Left ventricle myocardium inferior (tissue), 1 donor: ENCODE measurements around the gene FLII. TPM values are rescaled to one million over a fixed set of nuclear protein-coding genes. Genes with fewer than 3 reads are reported as not detected.
A peak's percentile ranks its signal among the peaks of the same experiment; 100 is the strongest.

Source experiments
- DNase-seq: peaks from one replicate; pipeline ENCODE4 v3.0.0-alpha.2; 2020
- H3K27ac ChIP-seq: fragments of 200-600 bp; replicated peaks from 2 replicates; pipeline ENCODE4 v1.8.0; 2021
- H3K27me3 ChIP-seq: fragments of 200-600 bp; 2 replicates; pipeline ENCODE4 v1.8.0; 2021; ENCODE audit warnings: low read depth
- H3K36me3 ChIP-seq: fragments of 200-600 bp; 2 replicates; pipeline ENCODE4 v1.8.0; 2021
- H3K4me1 ChIP-seq: fragments of 200-600 bp; 2 replicates; pipeline ENCODE4 v1.8.0; 2021
- H3K4me3 ChIP-seq: fragments of 200-600 bp; 2 replicates; pipeline ENCODE4 v1.8.0; 2021; ENCODE audit warnings: mild to moderate bottlenecking, moderate library complexity
- H3K9me3 ChIP-seq: fragments of 200-600 bp; replicated peaks from 2 replicates; pipeline ENCODE4 v1.8.0; 2021
- CTCF ChIP-seq: fragments of 200-600 bp; IDR thresholded peaks from 2 replicates; pipeline ENCODE4 v1.8.0; 2021; ENCODE audit warnings: antibody characterized with exemption, mild to moderate bottlenecking, borderline replicate concordance
- intact Hi-C: fragments of 100-400 bp; cut with micrococcal nuclease; formaldehyde crosslinking; loops from one replicate; pipeline ENCODE4 v1.11.0; 2022
- total RNA-seq: library from RNA; stranded (reverse); fragmentation: NEBNext Ultra II Directional; extraction: Animal tissue kit (Norgen Biotek cat#: 25700); gene quantifications from one replicate; pipeline ENCODE4 v1.2.1, GENCODE V29; 2021
- donor health status: DM: no; HTN: yes; CAD: no; lungs with severe emphysema.

FLII gene
- total RNA-seq, 1 donor from 2014 or later, result 257 TPM

- peak; percentile 81 for DNase-seq
- H3K9me3 ChIP-seq, result no peaks in the 10 kb centered on the region
- no peak for TF ChIP-seq CTCF
- intact Hi-C loops, result no loop called here
- H3K4me1 ChIP-seq, result peaks cover 74% of the 10 kb centered on the region
- peaks cover 38% of the 10 kb centered on the region for H3K36me3 ChIP-seq
- H3K27me3 ChIP-seq, result no peaks in the 10 kb centered on the region
- H3K4me3 ChIP-seq, result peak overlapping the region; percentile 99
- H3K27ac ChIP-seq, result peak overlapping the region; percentile 100
Observed at GRCh38 chr17:18257982-18258355, 569 bp downstream of the FLII start.

- Histone ChIP-seq H3K36me3 (peaks cover 41% of the 10 kb centered on the region), H3K9me3 (no peaks in the 10 kb centered on the region), H3K27me3 (no peaks in the 10 kb centered on the region), H3K4me1 (peaks cover 69% of the 10 kb centered on the region), H3K27ac (peak overlapping the region; percentile 100), H3K4me3 (peak overlapping the region; percentile 99)
- peak; percentile 72 for DNase-seq
- intact Hi-C loops, result no loop called here
- no peak for TF ChIP-seq CTCF
Observed at GRCh38 chr17:18257268-18257981, 1.1 kb downstream of the FLII start.

- no peak for TF ChIP-seq CTCF
- intact Hi-C loops, result no loop called here
- H3K27ac ChIP-seq, result peak overlapping the region; percentile 100
- H3K27me3 ChIP-seq, result no peaks in the 10 kb centered on the region
- H3K4me1 ChIP-seq, result peaks cover 62% of the 10 kb centered on the region
- H3K36me3 ChIP-seq, result peaks cover 48% of the 10 kb centered on the region
- H3K4me3 ChIP-seq, result peak overlapping the region; percentile 99
- no peaks in the 10 kb centered on the region for H3K9me3 ChIP-seq
- DNase-seq, result no peak
Observed at GRCh38 chr17:18256776-18257175, 1.8 kb downstream of the FLII start.

- intact Hi-C loops, result no loop called here
- DNase-seq, result no peak
- H3K27ac ChIP-seq, result peak overlapping the region; percentile 100
- H3K4me3 ChIP-seq, result peak overlapping the region; percentile 99
- no peak for TF ChIP-seq CTCF
- peaks cover 58% of the 10 kb centered on the region for H3K4me1 ChIP-seq
- no peaks in the 10 kb centered on the region for H3K27me3 ChIP-seq
- no peaks in the 10 kb centered on the region for H3K9me3 ChIP-seq
- H3K36me3 ChIP-seq, result peaks cover 52% of the 10 kb centered on the region
Observed at GRCh38 chr17:18256351-18256750, 2.2 kb downstream of the FLII start.

GRCh38 chr17:18254888-18255649, 3.5 kb downstream of the FLII start:
- H3K9me3 ChIP-seq, result no peaks in the 10 kb centered on the region
- H3K4me3 ChIP-seq, result no peak overlapping the region
- intact Hi-C loops, result no loop called here
- no peaks in the 10 kb centered on the region for H3K27me3 ChIP-seq
- H3K4me1 ChIP-seq, result peaks cover 47% of the 10 kb centered on the region
- no peak for DNase-seq
- no peak for TF ChIP-seq CTCF
- H3K27ac ChIP-seq, result no peak overlapping the region
- peaks cover 65% of the 10 kb centered on the region for H3K36me3 ChIP-seq
